Measurements from ENCODE around the gene FBXO46. TPM values are rescaled to one million over a fixed set of nuclear protein-coding genes. Genes with fewer than 3 reads are reported as not detected.

FBXO46 gene
- total and polyA plus RNA-seq, 10 of the 15 experiments (the other 5 are each of a cell fraction or from before 2014, with no cell fraction given): 2.5 to 61.5 (median 13.7) TPM

- ChIA-PET CTCF (interaction anchor here (0.6 to 4.0 kb wide), 12 partner anchors 8 to 62 kb away, joined by 3 to 23 read pairs (median 4); partner anchors contain the start of genes GIPR, QPCTL and SNRPD2), RAD21 (ENCODE audit: unreplicated experiment) (interaction anchor here (0.7 to 2.4 kb wide), 4 partner anchors 11 to 67 kb away, joined by 3 to 9 read pairs (median 4); partner anchors contain the start of genes QPCTL and SNRPD2), SMC1A (ENCODE audit: uncharacterized antibody, unreplicated experiment) (interaction anchor here (1.0 to 1.4 kb wide), 3 partner anchors 11 to 42 kb away, joined by 3 to 4 read pairs (median 4); partner anchors contain the start of gene EML2), POLR2A (interaction anchor here (0.6 to 6.2 kb wide), 6 partner anchors 10 to 88 kb away, joined by 3 to 54 read pairs (median 4); partner anchors contain the start of genes QPCTL, SIX5 and SNRPD2)
- H3K4me3 ChIP-seq: 0 out of 2 replicates have a peak overlapping the region, but pooled peaks have one; percentile 18
- in situ Hi-C loops (cut with MboI): no loop called here
- ATAC-seq: peak; percentile 94
- H3K4me1 ChIP-seq (ENCODE audit: control insufficient read depth, insufficient read depth, low read length): peaks cover 17% of the 10 kb centered on the region
- no peaks in the 10 kb centered on the region for H3K79me2 ChIP-seq (ENCODE audit: control insufficient read depth, insufficient read depth, low read length)
- H3K36me3 ChIP-seq (ENCODE audit: control insufficient read depth in 2 of 2, insufficient read depth in 2 of 2, low read length in 1 of 2): peaks cover 2 to 5% of the 10 kb centered on the region in 2 experiments; a peak in 3 of 4 replicates
- peak overlapping the region; percentile 59 for H3K4me2 ChIP-seq (ENCODE audit: control insufficient read depth, insufficient read depth)
- H2AFZ ChIP-seq (ENCODE audit: control insufficient read depth, low read depth, low read length): peak overlapping the region; percentile 33
- DNase-seq (ENCODE audit: low read depth, low spot score): no peak
- intact Hi-C loops (cut with micrococcal nuclease; ENCODE audit: unreplicated experiment): no loop called here
- no peaks in the 10 kb centered on the region for H3K27me3 ChIP-seq (replicated peaks in 1 of 2; ENCODE audit: control insufficient read depth in 2 of 2, insufficient read depth in 2 of 2, low read length in 1 of 2)
- no peaks in the 10 kb centered on the region for H3K9me3 ChIP-seq (replicated peaks; ENCODE audit: control insufficient read depth, insufficient read depth, low read length)
- BruUV-seq (replicated peaks): no TSS peak
- FAIRE-seq: no peak
- WGBS (ENCODE audit: insufficient coverage, insufficient replicate concordance, low lambda C conversion rate, missing lambda C conversion rate): 4% methylated on average over 34 of the region's 51 CpGs
- H3K9ac ChIP-seq (ENCODE audit: control insufficient read depth, insufficient read depth, low read length): peak overlapping the region; percentile 40; the same call in 1 of the 2 replicates
- no peak overlapping the region for H3K27ac ChIP-seq (ENCODE audit: control insufficient read depth, insufficient read depth)
- no peaks in the 10 kb centered on the region; the same call in 1 of the 2 replicates for H4K20me1 ChIP-seq (ENCODE audit: control insufficient read depth, insufficient read depth)
- TF ChIP-seq MYC (IDR thresholded peaks at IDR 0.05; ENCODE audit: insufficient read depth, insufficient read length, insufficient replicate concordance, low read length, severe bottlenecking): no peak
- no peak for TF ChIP-seq EP300 (IDR thresholded peaks at IDR 0.05; ENCODE audit: borderline replicate concordance in 1 of 2, control insufficient read depth in 1 of 2, low read depth in 2 of 2, low read length in 2 of 2)
- TF ChIP-seq SP1 (IDR thresholded peaks at IDR 0.05; ENCODE audit: low read depth, low read length): no peak
- TF ChIP-seq NR2F1 (conservative IDR thresholded peaks at IDR 0.05): no peak; the same call in 1 of the 2 replicates
- TF ChIP-seq YBX1 (IDR thresholded peaks at IDR 0.05): no peak
- no peak for TF ChIP-seq BMI1 (IDR thresholded peaks at IDR 0.05; ENCODE audit: borderline replicate concordance)
- TF ChIP-seq SKIL (IDR thresholded peaks at IDR 0.05; ENCODE audit: low read depth, poor library complexity, severe bottlenecking): no peak
- 0 out of 2 replicates have a peak, but pooled peaks have one; percentile 18 for TF ChIP-seq POLR2AphosphoS5 (IDR thresholded peaks at IDR 0.05; ENCODE audit: low read length)
- TF ChIP-seq ATF7 (IDR thresholded peaks at IDR 0.05; ENCODE audit: low read depth): no peak
- TF ChIP-seq WRNIP1 (IDR thresholded peaks at IDR 0.05; ENCODE audit: borderline replicate concordance, low read depth, low read length): no peak
- no peak for TF ChIP-seq EED (IDR thresholded peaks at IDR 0.05; ENCODE audit: low read depth)
- no peak for TF ChIP-seq MAX (IDR thresholded peaks at IDR 0.05; ENCODE audit: low read depth, low read length)
- TF ChIP-seq MEF2A (IDR thresholded peaks at IDR 0.05; ENCODE audit: insufficient read depth, low read depth, low read length): 0 out of 2 replicates have a peak, but pooled peaks have one; percentile 14
- no peak for TF ChIP-seq MYB (IDR thresholded peaks at IDR 0.05; ENCODE audit: borderline replicate concordance, low read depth, low read length)
- peak; percentile 92 for TF ChIP-seq HDGF (IDR thresholded peaks at IDR 0.05)
- no peak for TF ChIP-seq KAT2A (conservative IDR thresholded peaks at IDR 0.05; ENCODE audit: control insufficient read depth, low read depth, low read length)
- no peak for TF ChIP-seq CEBPB (IDR thresholded peaks at IDR 0.05; ENCODE audit: borderline replicate concordance in 1 of 2, low read depth in 2 of 2, low read length in 2 of 2)
- peak; percentile 63 for TF ChIP-seq IKZF1 (conservative IDR thresholded peaks at IDR 0.05)
Observed at GRCh38 chr19:45681391-45682015, 49.2 kb downstream of the FBXO46 start.
